SK-N-MC (cell line): ENCODE data around the gene ZFP36.

ENCODE experiments used
- EZH2 ChIP-seq: fragments of 200-600 bp; sonication (generic); IDR thresholded peaks from one replicate; pipeline ENCODE4 v1.6.1; 2017; ENCODE audit warnings: antibody characterized with exemption
- FOXP2 ChIP-seq: optimal IDR thresholded peaks from 2 replicates; pipeline ENCODE3; 2011; ENCODE audit warnings: mild to moderate bottlenecking, moderate library complexity; ENCODE audit not compliant: insufficient read depth; ENCODE audit errors: extremely low read length, control extremely low read depth
- POLR2AphosphoS5 ChIP-seq: IDR thresholded peaks from 2 replicates; pipeline ENCODE4 v1.6.1; 2012; ENCODE audit warnings: mild to moderate bottlenecking, low read depth, low read length, borderline replicate concordance

- no peak for TF ChIP-seq EZH2
- no peak for TF ChIP-seq POLR2AphosphoS5
- TF ChIP-seq FOXP2 = no peak
Observed at GRCh38 chr19:39385629-39386411, 20.8 kb upstream of the ZFP36 start.
